NCI-H187 treated with DMSO at 0.1 percent for 48 hours (cell line): Measurements from ENCODE around the gene NSUN5.
"Not testable (repeated sequence)": the region's sequence is repeated elsewhere in the genome, so short reads cannot be mapped to it uniquely, and the experiment has no call there.

Source experiments
- DNase-seq: peaks from one replicate; lab custom pipeline; 2025; lab: John Stamatoyannopoulos, UW

The NSUN5 gene

DNA sequence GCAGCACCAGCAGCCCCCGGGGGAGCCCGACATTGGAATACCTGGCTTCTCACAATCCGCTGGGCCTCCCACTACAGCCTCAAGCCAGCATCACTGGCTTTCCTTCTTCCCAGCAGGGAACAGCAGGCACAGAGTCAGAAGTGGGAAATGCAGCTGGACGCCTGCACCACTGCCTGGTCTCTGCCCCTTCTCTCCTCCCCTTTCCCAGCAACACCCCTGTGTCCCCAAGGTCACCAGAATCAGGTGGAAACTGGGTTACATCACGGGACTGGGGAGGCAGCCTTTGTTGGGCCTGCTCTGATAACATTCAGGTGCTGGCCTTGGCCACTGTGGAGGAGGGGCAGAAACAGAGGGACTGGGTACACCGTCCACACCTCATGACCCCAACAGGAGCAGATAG is 16.8 kb upstream of the NSUN5 start:
- not testable (repeated sequence) for DNase-seq

GRCh38 chr7:73324081-73324845 is 15.6 kb upstream of the NSUN5 start:
- DNase-seq: not testable (repeated sequence)

DNA sequence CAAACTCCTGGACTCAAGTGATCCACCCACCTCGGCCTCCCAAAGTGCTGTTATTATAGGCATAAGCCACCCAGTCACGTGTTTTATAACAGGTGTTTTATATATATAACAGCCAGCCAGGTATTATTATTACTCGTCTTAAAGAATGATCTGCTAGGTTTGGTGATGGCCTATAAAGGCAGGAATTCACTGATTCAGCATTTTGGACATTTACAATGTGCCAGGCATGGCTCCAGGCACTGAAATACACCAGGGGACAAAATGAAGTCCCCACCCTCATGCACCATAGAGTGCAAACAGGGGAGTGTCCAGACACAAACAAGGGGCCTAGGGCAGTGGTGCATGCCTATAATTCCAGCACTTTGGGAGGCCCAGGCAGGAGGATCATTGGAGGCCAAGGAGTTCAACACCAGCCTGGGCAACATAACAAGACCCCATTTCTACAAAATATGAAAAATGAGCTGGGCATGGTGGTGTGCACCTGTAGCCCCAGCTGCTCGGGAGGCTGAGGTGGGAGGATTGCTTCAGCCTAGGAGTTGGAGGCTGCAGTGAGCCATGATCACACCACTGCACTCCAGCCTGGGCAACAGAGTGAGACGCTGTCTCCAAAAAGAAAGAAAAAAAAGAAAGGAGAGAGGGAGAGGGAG is 14.9 kb upstream of the NSUN5 start:
- not testable (repeated sequence) for DNase-seq

GRCh38 chr7:73320009-73320408 is 11.4 kb upstream of the NSUN5 start:
- DNase-seq: not testable (repeated sequence)

- not testable (repeated sequence) for DNase-seq
Measured at GRCh38 chr7:73319541-73319940, 10.9 kb upstream of the NSUN5 start.

- DNase-seq: not testable (repeated sequence)
Measured at GRCh38 chr7:73318656-73319204, 10.1 kb upstream of the NSUN5 start.

GRCh38 chr7:73316521-73316920 is 7.9 kb upstream of the NSUN5 start:
- no peak for DNase-seq

DNA sequence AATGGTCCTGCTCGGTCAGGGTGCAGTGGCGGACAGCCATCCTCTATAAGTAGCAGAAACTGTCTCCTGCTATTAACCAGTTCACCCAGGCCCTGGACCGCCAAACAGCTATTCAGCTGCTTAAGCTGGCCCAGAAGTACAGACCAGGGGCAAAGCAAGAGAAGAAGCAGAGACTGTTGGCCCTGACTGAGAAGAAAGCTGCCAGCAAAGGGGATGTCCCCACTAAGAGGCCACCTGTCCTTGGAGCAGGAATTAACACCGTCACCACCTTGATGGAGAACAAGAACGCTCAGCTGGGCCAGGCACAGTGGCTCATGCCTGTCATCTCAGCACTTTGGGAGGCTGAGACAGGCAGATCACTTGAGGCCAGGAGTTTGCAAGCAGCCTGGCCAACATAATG is 5.6 kb upstream of the NSUN5 start:
- no peak for DNase-seq

DNA sequence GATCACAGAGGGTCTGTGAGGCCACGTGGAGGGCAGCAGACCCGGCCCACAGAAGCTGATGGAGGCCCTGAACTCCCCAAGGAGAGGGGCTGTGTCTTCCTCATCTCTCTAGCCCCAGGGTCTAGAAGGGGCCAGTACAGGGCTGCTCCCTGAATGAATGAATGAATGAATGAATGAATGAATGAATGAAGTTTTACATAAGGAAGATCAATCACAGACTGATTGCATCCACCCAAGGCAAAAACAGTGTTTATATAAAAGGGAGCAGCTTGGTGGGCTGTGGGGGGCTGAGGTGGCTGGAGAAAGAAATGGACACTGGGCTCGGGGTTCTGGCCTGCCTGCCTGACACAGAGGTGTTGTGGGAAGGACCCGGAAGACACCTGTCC is 4.9 kb upstream of the NSUN5 start:
- DNase-seq: no peak

DNA sequence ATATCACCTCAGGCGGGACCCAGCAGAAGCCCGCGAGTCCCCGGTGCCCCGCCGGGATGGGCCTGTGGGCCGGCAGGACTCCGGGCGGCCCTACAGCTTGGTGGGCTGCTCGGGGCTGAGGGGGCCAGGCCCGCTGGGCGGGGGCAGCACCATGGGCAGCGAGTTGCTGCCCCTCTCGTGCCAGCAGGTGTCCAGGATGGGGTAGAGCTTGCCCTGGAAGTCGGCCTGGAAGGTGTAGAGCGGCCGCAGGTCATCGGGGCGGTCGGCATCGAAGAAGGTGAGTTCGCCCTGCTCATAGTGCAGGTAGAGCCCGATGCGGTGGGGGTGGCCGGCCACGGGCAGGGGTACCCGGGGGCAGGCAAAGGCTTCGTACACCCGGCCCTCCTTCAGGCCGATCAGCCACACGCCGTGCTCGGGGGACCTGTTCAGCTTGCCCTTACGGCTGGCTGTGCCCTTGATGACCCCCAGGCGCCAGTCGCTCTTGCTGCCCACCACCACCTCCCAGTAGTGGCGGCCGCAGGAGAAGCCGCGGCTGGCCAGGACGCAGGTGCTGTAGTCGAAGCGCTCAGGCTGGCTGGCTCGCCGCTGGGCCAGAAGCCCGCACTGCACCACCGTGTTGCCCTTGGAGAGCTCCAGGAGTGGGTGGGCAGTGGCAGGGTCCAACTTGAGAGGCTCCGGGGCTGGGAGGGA is 4.3 kb upstream of the NSUN5 start:
- DNase-seq: no peak

GRCh38 chr7:73311421-73311820 is 2.8 kb upstream of the NSUN5 start:
- not testable (repeated sequence) for DNase-seq

GRCh38 chr7:73308074-73308664 is 457 bp downstream of the NSUN5 start:
- no peak for DNase-seq

DNA sequence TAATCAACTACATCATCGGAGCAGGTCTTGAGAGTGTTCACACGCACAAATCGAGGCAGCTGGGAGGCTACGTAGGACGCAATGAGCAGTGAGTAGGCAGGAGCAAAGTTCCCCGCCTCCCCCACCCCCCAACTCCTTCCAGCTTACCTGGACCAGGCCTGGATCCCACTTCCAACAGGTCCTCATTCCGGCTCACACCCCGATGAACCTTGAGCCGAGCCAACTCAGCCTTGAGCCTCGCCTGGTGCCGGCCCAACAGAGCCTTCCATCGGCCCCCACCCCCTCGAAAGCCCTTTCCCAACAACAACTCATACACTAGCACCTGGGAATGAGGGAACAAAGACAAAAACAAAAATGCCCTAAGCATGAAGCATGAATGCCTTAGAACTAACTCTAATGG is 1.2 kb downstream of the NSUN5 start:
- no peak for DNase-seq

- not testable (repeated sequence) for DNase-seq
Measured at GRCh38 chr7:73304612-73305387, 3.8 kb downstream of the NSUN5 start.

DNA sequence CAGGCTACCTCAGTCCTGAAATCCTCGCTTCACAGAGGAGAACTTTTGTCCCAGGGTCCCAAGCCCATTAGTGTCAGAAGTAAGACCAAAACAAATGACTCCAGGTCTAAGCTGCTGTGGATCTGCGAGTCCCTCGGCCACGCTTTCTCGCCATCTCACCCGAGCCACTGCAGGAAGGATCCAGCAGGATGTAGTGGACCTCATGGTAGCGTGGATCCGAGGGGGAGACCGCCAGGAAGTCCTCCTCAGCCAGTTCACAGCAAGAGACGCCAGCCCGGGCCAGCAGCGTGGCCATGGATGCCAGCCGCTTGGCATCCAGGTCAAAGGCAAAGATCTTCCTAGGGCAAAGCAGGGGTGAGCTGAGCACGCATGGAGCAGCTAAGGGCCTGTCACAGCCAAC is 4.6 kb downstream of the NSUN5 start:
- DNase-seq: no peak

- DNase-seq: no peak
Measured at GRCh38 chr7:73303546-73303945, 5.1 kb downstream of the NSUN5 start.

DNA sequence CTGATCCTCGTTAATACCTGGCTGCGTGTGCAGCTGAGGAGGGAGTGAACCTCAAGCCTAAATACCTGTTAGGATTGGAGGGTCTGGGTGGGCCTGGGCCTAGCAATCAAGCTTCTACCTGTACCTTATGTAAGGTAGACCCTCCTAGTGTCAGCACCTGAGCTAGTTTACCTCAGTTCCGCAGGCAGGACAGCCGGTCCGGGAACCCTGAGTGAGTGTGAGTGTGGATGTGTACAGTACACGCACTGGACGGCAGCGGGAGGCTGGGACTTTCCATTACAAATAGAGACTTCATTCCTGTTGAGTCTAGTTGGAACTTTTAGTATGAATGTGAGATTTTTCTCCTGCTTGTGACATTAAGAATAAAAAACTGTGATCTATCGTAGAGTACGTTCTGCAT is 5.8 kb downstream of the NSUN5 start:
- not testable (repeated sequence) for DNase-seq

DNA sequence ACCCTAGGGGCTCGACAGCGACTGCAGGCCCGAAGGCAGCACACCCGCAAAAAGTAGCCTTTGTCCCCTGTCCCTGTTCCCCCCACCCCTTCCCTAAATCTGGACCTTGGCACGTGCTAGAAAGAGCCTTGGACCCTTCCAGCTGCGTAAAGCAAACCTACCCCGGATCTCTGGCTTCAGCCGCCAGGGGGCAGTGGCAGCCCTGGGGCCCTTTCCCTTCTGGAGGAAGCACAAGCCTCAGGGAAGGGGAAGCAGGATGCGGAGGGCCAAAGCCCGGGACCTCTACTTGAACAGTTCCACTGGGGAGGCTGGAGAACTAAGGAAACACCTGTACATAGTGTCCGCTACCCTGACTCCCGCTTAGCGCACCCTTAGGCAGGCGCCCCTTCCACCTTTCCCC is 7.5 kb downstream of the NSUN5 start:
- not testable (repeated sequence) for DNase-seq

- not testable (repeated sequence) for DNase-seq
Measured at GRCh38 chr7:73299812-73300211, 8.8 kb downstream of the NSUN5 start.

DNA sequence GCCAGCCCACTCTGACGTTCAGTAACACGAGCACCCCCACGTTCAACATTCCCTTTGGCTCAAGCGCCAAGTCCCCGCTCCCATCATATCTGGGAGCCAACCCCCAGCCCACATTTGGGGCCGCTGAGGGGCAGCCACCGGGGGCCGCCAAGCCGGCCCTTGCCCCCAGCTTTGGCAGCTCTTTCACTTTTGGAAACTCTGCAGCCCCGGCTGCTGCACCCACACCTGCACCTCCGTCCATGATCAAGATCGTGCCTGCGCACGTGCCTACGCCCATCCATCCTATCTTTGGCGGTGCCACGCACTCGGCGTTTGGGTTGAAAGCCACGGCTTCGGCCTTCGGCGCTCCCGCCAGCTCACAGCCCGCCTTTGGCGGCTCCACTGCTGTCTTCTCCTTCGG is 10.9 kb downstream of the NSUN5 start:
- not testable (repeated sequence) for DNase-seq

DNA sequence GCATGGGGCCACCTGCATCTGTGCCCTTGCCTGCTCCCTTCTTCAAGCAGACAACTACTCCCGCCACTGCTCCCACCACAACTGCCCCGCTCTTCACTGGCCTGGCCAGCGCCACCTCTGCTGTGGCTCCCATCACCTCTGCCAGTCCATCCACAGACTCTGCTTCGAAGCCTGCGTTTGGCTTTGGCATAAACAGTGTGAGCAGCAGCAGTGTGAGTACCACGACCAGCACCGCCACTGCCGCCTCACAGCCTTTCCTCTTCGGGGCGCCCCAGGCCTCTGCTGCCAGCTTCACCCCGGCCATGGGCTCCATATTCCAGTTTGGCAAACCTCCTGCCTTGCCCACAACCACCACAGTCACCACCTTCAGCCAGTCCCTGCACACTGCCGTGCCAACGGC is 11.4 kb downstream of the NSUN5 start:
- DNase-seq: not testable (repeated sequence)

DNA sequence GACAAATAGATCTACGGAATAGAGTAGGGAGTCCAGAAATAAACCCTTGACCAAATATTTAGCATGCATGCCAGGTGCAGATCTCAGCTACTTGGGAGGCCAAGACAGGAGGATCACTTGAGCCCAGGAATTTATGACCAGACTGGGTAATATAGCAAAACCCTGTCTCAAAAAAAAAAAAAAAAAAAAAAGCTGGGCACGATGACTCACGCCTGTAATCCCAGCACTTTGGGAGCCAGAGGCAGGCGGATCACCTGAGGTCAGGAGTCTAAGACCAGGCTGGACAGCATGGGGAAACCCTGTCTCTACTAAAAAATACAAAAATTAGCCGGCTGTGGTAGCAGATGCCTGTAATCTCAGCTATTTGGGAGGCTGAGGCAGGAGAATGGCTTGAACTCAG is 31.4 kb downstream of the NSUN5 start:
- DNase-seq: not testable (repeated sequence)
